ENCODE data around the gene CTNNA2.

- TF ChIP-seq CTCF (IDR thresholded peaks at IDR 0.05) (no peak), POLR2A (IDR thresholded peaks at IDR 0.05) (no peak)
These were observed 267.9 kb downstream of the CTNNA2 start for GRCh38 chr2:79780781-79781180.

Data from vagina (tissue), 2 donors.